Activated CD4-positive, alpha-beta T cell treated with anti-CD3 and anti-CD28 coated beads, Interleukin-2, Interleukin-6, amounts not matched to agents 100 ng/mL and 50 ng/mL, durations not matched to agents 16 hours and 8 hours (primary cell): ENCODE results near the gene SAPCD1.
A peak's percentile ranks its signal among the peaks of the same experiment; 100 is the strongest.

ENCODE experiments used
- DNase-seq: peaks from one replicate; pipeline ENCODE4 v3.0.0-alpha.2; 2020

Gene SAPCD1

GRCh38 chr6:31729979-31730630 lies 32.4 kb upstream of the SAPCD1 start:
- DNase-seq, result peak; percentile 77

GRCh38 chr6:31730631-31731086 lies 31.8 kb upstream of the SAPCD1 start:
- DNase-seq, result no peak

- DNase-seq, result no peak
Observed at GRCh38 chr6:31732029-31732428, 30.4 kb upstream of the SAPCD1 start.

DNA sequence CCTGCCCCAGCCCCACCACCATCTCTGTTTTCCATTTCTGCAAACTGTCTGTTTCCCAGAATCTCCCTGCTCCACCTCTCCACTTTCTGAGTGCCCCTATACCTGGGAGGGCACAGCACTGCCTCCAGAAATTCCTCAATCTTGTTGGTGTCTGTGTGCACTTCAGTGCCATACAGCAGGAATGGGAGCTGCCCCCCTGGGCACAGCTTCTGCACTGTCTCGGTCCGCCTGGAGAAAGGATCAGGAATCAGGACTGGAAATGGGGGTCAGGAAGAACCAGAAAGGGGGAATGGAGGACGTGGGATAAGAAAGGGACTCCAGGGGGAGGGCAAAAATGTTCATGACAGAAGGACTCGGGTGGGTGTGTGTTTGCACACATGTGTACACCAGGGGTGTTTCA lies 28.7 kb upstream of the SAPCD1 start:
- DNase-seq, result no peak

- no peak for DNase-seq
Observed at GRCh38 chr6:31734247-31734820, 28.1 kb upstream of the SAPCD1 start.

DNA sequence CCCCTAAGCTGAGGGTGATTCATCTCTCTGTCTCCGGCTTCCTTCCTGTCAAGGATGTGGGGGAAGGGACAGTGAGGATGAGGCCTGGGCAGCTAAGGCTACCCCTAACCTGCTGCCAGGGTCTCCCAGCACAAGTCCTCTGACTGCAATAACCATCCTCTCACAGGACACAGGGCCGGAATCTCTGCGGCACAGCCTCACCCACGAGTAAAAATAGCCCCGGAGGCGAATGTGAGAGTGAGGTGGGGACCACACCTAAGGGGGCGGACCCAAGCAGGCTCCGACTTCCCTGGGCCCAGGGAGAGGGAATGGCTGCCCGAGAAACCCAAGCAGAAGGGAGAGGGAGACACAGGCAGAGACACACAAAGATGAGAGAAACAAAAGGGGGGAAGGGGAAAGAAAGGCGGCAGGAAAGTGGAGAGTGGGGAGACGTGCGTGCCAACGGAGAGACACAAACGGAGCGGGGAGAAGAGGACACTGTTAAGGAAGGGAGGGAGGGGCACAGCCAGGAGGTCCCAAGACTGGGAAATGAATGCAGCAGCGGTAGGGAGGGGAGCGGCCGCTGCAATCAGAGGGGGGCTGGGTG lies 27.5 kb upstream of the SAPCD1 start:
- peak; percentile 86 for DNase-seq

GRCh38 chr6:31736021-31736767 lies 26.3 kb upstream of the SAPCD1 start, which contains the start of gene CLIC1:
TSS of gene CLIC1 (minus strand) at chr6:31736530. CDS start at chr6:31736300, 230 bp downstream.
- DNase-seq, result peak; percentile 90

- no peak for DNase-seq
Observed at GRCh38 chr6:31736768-31737314, 25.6 kb upstream of the SAPCD1 start.

- DNase-seq, result peak; percentile 48
Observed at GRCh38 chr6:31737315-31737990, 25.0 kb upstream of the SAPCD1 start.

GRCh38 chr6:31737991-31738979 lies 24.2 kb upstream of the SAPCD1 start:
- peak; percentile 87 for DNase-seq

GRCh38 chr6:31739639-31740396 lies 22.6 kb upstream of the SAPCD1 start, which contains the start of gene MSH5:
TSS of gene MSH5 (plus strand) at chr6:31740005. CDS start at chr6:31740467, 462 bp downstream.
- DNase-seq, result peak; percentile 99

DNA sequence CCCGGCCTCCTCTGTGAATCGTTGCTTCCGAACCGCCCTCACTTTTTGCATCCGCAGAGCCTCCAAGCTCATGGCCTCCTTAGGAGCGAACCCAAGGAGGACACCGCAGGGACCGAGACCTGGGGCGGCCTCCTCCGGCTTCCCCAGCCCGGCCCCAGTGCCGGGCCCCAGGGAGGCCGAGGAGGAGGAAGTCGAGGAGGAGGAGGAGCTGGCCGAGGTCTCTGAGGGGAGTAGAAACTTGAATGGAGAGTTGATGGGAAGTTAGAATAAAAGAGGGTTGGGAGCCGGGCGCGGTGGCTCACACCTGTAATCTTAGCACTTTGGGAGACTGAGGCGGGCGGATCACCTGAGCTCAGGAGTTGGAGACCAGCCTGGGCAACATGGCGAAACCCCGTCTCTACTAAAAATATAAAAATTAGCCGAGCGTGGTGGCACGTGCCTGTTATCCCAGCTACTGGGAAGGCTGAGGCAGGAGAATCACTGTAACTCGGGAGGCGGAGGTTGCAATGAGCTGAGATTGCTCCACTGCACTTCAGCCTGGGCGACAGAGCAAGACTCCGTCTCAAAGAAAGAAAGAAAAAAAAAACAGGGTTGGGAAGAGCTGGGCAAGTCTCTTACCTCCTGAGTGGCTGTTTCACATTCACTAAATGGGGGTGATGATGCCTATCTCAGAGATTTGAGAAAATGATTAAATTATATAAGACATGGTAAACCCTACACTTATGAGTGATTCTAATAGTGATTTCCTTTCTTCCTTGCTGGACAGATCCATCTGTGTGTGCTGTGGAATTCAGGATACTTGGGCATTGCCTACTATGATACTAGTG lies 21.8 kb upstream of the SAPCD1 start:
- peak; percentile 44 for DNase-seq

GRCh38 chr6:31741815-31742214 lies 20.6 kb upstream of the SAPCD1 start:
- DNase-seq, result no peak

GRCh38 chr6:31742894-31743293 lies 19.6 kb upstream of the SAPCD1 start:
- no peak for DNase-seq

DNA sequence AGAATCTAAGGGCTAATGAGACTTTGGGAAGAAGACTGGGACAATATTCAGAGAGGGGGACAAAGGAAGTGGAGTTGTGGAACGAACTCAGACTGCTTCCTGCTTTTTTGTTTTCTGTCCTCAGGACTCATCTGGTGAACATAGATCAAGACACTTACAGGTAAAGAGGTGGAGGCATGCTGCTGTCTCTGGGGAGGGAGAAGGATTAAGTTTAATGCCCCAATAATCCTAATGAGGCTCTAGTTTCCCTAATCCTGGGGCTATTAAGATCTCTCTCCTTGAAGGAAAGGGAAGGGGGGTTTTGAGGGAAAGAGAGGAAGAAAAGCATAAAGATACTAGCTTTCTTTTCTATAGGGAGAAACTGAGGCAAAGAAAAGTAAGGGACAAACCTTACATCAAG lies 18.0 kb upstream of the SAPCD1 start:
- DNase-seq, result no peak

DNA sequence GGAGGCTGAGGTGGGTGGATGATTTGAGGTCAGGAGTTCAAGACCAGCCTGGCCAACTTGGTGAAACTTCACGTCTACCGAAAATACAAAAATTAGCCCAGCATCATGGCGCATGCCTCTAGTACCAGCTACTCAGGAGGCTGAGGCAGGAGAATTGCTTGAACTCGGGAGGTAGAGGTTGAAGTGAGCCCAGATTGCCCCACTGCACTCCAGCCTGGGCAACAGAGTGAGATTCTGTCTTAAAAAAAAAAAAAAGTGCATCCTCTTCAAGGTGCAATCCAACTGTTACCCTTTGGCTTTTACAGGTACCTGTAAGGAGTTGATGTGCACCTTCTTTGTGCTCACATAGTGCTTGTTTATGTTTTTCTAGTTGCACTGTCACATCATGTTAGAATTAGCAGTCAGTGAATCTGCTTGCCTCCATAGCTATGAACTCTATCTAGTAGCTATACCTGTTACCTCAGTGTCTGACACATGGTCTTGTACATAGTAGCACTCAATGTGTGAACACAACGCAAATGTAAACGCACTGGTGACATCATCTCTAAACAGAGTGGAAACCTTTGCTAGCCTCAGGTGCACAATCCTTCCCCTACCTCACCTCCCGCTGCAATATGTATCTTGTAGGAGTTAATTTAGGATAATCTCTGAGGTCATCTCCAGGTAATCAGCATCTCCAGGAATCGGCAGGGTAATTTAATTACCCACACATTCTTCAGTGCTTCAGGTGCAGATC lies 13.0 kb upstream of the SAPCD1 start:
- DNase-seq, result no peak

DNA sequence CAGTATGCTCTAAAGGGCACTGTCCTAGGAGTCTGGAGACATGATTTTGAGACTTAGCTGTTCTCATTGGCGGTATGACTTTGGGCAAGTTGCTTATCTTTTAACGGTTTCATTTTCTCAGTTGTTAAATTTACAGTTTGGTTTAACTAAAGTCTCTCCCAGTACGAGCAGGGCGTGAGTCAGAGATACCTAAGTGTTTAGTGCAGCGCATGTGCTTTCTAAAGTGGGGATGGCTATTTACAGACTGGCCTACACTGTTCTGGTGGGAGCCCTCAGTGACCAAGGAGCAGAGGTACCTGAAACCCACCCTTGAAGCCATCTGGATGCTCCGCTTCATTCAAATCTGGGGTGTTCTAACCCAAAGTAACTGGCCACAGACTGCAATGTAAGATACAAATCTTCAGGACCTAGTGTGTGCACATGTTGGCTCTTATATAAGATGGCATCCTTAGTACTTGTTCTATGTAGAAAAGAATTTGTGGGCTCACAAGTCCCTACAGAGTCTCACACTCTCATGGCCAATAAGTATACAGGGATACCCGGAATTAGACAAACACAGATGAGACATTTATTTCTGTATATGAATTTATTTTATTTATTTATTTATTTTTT lies 11.9 kb upstream of the SAPCD1 start:
- DNase-seq, result no peak

DNA sequence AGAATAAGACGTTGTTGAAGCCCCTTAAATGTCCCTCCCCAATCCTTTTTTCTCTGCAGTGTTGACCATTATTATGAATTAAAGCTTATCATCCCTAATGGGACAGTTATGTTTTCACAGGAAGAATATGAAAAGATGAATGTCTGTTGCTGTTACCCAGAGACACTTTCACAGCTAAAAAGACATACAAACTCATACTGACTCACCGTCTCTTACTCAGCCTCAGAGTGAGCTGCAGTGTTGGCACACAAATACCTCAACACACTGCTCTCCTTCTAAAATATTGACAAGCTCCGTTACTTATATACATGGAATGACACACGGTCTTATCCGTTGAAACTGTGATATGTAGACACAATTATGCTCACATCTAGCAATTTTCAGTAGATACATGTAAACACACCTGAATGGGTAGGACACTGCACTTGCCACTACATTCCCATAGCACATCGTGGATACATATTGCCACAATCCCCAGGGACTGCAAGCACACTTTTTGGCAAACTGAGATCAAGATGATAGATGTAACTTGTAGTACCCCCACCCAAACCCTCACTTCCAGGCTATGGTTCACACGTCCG lies 9.6 kb upstream of the SAPCD1 start:
- no peak for DNase-seq
